ENCODE measurements around the gene TRNAU1AP. TPM values are rescaled to one million over a fixed set of nuclear protein-coding genes. Genes with fewer than 3 reads are reported as not detected.

Gene TRNAU1AP
- total and polyA plus RNA-seq, 2 of the 13 experiments (the other 11 are each of a cell fraction or from before 2014, with no cell fraction given): 29.0 to 42.9 TPM

DNA sequence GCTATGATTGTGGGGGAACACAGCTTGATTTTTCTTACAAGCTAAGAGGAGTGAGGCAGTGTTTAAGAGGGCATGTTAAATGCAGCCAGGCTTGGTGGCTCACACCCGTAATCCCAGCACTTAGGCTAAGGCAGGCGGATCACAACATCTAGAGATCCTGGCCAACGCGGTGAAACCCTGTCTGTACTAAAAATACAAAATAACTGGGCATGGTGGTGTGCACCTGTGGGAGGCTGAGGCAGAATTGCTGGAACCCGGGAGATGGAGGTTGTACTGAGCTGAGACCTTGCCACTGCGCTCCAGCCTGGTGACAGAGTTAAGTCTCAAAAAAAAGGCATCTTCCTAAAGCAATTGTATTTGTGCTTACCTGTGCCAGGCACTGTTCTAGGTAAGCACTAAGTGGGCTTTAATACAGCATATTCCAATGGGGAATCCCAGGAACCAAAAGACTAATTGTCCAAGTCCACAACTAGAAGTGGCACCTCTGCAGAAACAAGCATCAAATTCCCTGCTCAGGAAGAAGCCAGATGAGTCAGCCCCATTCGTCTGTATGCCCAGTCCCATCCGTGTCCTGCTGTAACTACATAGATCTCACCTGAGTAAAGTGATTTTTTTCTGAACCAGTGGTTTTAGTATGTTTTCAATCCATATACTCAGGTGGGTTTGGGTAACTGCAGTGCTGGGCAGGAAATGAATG lies 42.5 kb upstream of the TRNAU1AP start (continued):
- TF ChIP-seq CSRNP1 (CRISPR knock-in tag; IDR thresholded peaks at IDR 0.05) (no peak), ZNF205 (CRISPR knock-in tag; IDR thresholded peaks at IDR 0.05) (peak; percentile 15; the same call in 1 of the 2 replicates), ZNF574 (CRISPR knock-in tag; IDR thresholded peaks at IDR 0.05) (0 out of 2 replicates have a peak, but pooled peaks have one; percentile 31), DR1 (CRISPR knock-in tag; IDR thresholded peaks at IDR 0.05) (peak; percentile 44; the same call in 1 of the 2 replicates), ZC3H4 (CRISPR knock-in tag; IDR thresholded peaks at IDR 0.05; ENCODE audit: borderline replicate concordance) (peak; percentile 85), ZNF3 (CRISPR knock-in tag; IDR thresholded peaks at IDR 0.05) (no peak), RBM39 (IDR thresholded peaks at IDR 0.05; ENCODE audit: low read depth, low read length, poor library complexity, severe bottlenecking) (peak; percentile 47), PPARG (CRISPR knock-in tag; conservative IDR thresholded peaks at IDR 0.05) (0 out of 2 replicates have a peak, but pooled peaks have one; percentile 4), ADNP (CRISPR knock-in tag; IDR thresholded peaks at IDR 0.05) (no peak), AKAP8 (CRISPR knock-in tag; IDR thresholded peaks at IDR 0.05) (peak; percentile 10; the same call in 1 of the 2 replicates), ZNF660 (CRISPR knock-in tag; IDR thresholded peaks at IDR 0.05; ENCODE audit: borderline replicate concordance, low read depth) (no peak), ZNF7 (CRISPR knock-in tag; IDR thresholded peaks at IDR 0.05) (0 out of 2 replicates have a peak, but pooled peaks have one; percentile 2), ZNF564 (CRISPR knock-in tag; IDR thresholded peaks at IDR 0.05) (0 out of 2 replicates have a peak, but pooled peaks have one; percentile 9), ZNF780A (CRISPR knock-in tag; IDR thresholded peaks at IDR 0.05) (0 out of 2 replicates have a peak, but pooled peaks have one; percentile 8), ZNF234 (CRISPR knock-in tag; conservative IDR thresholded peaks at IDR 0.05) (no peak), HNRNPH1 (optimal IDR thresholded peaks at IDR 0.05; ENCODE audit: low read depth, low read length) (peak; percentile 84), ZNF83 (CRISPR knock-in tag; IDR thresholded peaks at IDR 0.05; ENCODE audit: borderline replicate concordance) (no peak), ZNF20 (CRISPR knock-in tag; IDR thresholded peaks at IDR 0.05) (0 out of 2 replicates have a peak, but pooled peaks have one; percentile 17), NRL (CRISPR knock-in tag; IDR thresholded peaks at IDR 0.05; ENCODE audit: borderline replicate concordance) (peak; percentile 34; the same call in 1 of the 2 replicates)
- TF ChIP-seq, protein P1, sequence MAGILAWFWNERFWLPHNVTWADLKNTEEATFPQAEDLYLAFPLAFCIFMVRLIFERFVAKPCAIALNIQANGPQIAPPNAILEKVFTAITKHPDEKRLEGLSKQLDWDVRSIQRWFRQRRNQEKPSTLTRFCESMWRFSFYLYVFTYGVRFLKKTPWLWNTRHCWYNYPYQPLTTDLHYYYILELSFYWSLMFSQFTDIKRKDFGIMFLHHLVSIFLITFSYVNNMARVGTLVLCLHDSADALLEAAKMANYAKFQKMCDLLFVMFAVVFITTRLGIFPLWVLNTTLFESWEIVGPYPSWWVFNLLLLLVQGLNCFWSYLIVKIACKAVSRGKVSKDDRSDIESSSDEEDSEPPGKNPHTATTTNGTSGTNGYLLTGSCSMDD (CRISPR knock-in tag; IDR thresholded peaks at IDR 0.05): no peak
